GM23338 (cell line): ENCODE measurements around the gene CPA1. TPM values are rescaled to one million over a fixed set of nuclear protein-coding genes. Genes with fewer than 3 reads are reported as not detected.

Experiments used
- ATAC-seq: fragments of 200-7000 bp; cut with Tn5 transposase; 3 replicates; pipeline ENCODE4 v1.9.1; 2020
- DNase-seq: peaks from one replicate; pipeline ENCODE4 v3.0.0-alpha.2; 2015; ENCODE audit warnings: low spot score
- H2AFZ ChIP-seq: fragments of 200-600 bp; sonication (generic); 2 replicates; pipeline ENCODE4 v1.8.0; 2016; ENCODE audit warnings: antibody characterized with exemption, mild to moderate bottlenecking, moderate library complexity
- H3F3A ChIP-seq: fragments of 200-600 bp; sonication (generic); replicated peaks from 2 replicates; pipeline ENCODE4 v1.8.0; 2017; ENCODE audit warnings: antibody characterized with exemption, mixed run types, low read depth
- H3K27ac ChIP-seq: fragments of 200-600 bp; sonication (generic); 2 replicates; pipeline ENCODE4 v1.6.1; 2016; ENCODE audit warnings: low read depth
- H3K27me3 ChIP-seq: fragments of 200-600 bp; sonication (generic); 2 replicates; pipeline ENCODE4 v1.8.0; 2016; ENCODE audit warnings: mild to moderate bottlenecking, mixed run types, moderate library complexity; ENCODE audit not compliant: insufficient read depth
- H3K36me3 ChIP-seq: fragments of 200-600 bp; sonication (generic); 2 replicates; pipeline ENCODE4 v1.8.0; 2016; ENCODE audit warnings: mild to moderate bottlenecking; ENCODE audit not compliant: insufficient read depth
- H3K4me1 ChIP-seq: fragments of 200-600 bp; sonication (generic); 2 replicates; pipeline ENCODE4 v1.8.0; 2016; ENCODE audit warnings: mild to moderate bottlenecking, moderate library complexity; ENCODE audit not compliant: insufficient read depth
- H3K4me2 ChIP-seq: fragments of 200-600 bp; sonication (generic); 2 replicates; pipeline ENCODE4 v1.7.1; 2017; ENCODE audit warnings: mixed run types
- H3K4me3 ChIP-seq: fragments of 200-600 bp; sonication (generic); 2 replicates; pipeline ENCODE4 v1.6.1; 2016; ENCODE audit warnings: mixed run types
- H3K79me2 ChIP-seq: fragments of 200-600 bp; sonication (generic); replicated peaks from 2 replicates; pipeline ENCODE4 v1.8.0; 2017; ENCODE audit warnings: mild to moderate bottlenecking; ENCODE audit not compliant: insufficient read depth
- H3K9me2 ChIP-seq: fragments of 200-600 bp; sonication (generic); 2 replicates; pipeline ENCODE4 v1.8.0; 2017; ENCODE audit not compliant: insufficient read depth
- H4K20me1 ChIP-seq: fragments of 200-600 bp; sonication (generic); replicated peaks from 2 replicates; pipeline ENCODE4 v1.8.0; 2017; ENCODE audit warnings: mild to moderate bottlenecking; ENCODE audit not compliant: insufficient read depth
- H3K27ac Mint-ChIP-seq: 2 replicates; pipeline ENCODE4 v1.8.0; 2020; ENCODE audit warnings: inconsistent platforms, mild to moderate bottlenecking, moderate library complexity, mixed read lengths
- H3K27me3 Mint-ChIP-seq: 3 replicates; pipeline ENCODE4 v1.8.0; 2022; ENCODE audit warnings: low read depth, mild to moderate bottlenecking, moderate library complexity, mixed read lengths, inconsistent platforms; ENCODE audit not compliant: insufficient read depth, poor library complexity
- H3K36me3 Mint-ChIP-seq: 3 replicates; pipeline ENCODE4 v1.8.0; 2021; ENCODE audit warnings: low read depth, mild to moderate bottlenecking, inconsistent platforms, moderate library complexity, mixed read lengths
- H3K4me1 Mint-ChIP-seq: 3 replicates; pipeline ENCODE4 v1.8.0; 2020; ENCODE audit warnings: mild to moderate bottlenecking, inconsistent platforms, mixed read lengths
- H3K4me3 Mint-ChIP-seq: 3 replicates; pipeline ENCODE4 v1.8.0; 2021; ENCODE audit warnings: moderate library complexity, mild to moderate bottlenecking, inconsistent platforms, mixed read lengths
- H3K9me3 Mint-ChIP-seq: 3 replicates; pipeline ENCODE4 v1.8.0; 2020; ENCODE audit warnings: moderate library complexity, mild to moderate bottlenecking, inconsistent platforms, mixed read lengths
- CREB1 ChIP-seq: fragments of 250-450 bp; sonication (Bioruptor Pico); IDR thresholded peaks from 2 replicates; pipeline ENCODE4 v1.5.0; 2020; ENCODE audit warnings: low read depth, mild to moderate bottlenecking, moderate library complexity
- EZH2 ChIP-seq: fragments of 200-600 bp; sonication (generic); IDR thresholded peaks from one replicate; pipeline ENCODE4 v1.8.0; 2017; ENCODE audit warnings: antibody characterized with exemption, mild to moderate bottlenecking, low read depth; ENCODE audit not compliant: unreplicated experiment
- EZH2phosphoT487 ChIP-seq: fragments of 200-600 bp; sonication (generic); IDR thresholded peaks from one replicate; pipeline ENCODE4 v1.8.1; 2018; ENCODE audit warnings: antibody characterized with exemption; ENCODE audit not compliant: unreplicated experiment
- JUNB ChIP-seq: IDR thresholded peaks from one replicate; pipeline ENCODE4 v1.6.1; 2016; ENCODE audit warnings: antibody characterized with exemption; ENCODE audit not compliant: unreplicated experiment
- NANOG ChIP-seq: IDR thresholded peaks from 2 replicates; pipeline ENCODE4 v1.6.1; 2016; ENCODE audit warnings: antibody characterized with exemption, borderline replicate concordance
- POLR2AphosphoS5 ChIP-seq: IDR thresholded peaks from 2 replicates; pipeline ENCODE4 v1.6.1; 2016; ENCODE audit warnings: antibody characterized with exemption, low read depth
- STAT1 ChIP-seq: IDR thresholded peaks from one replicate; pipeline ENCODE4 v1.6.1; 2016; ENCODE audit warnings: antibody characterized with exemption; ENCODE audit not compliant: unreplicated experiment
- ZNF114 ChIP-seq: fragments of 250-450 bp; sonication (Bioruptor Pico); IDR thresholded peaks from 2 replicates; pipeline ENCODE4 v1.5.0; 2020; ENCODE audit warnings: mild to moderate bottlenecking, moderate library complexity
- ZNF331 ChIP-seq: fragments of 250-450 bp; sonication (Bioruptor Pico); IDR thresholded peaks from 2 replicates; pipeline ENCODE4 v1.5.0; 2020; ENCODE audit warnings: low read depth, mild to moderate bottlenecking, moderate library complexity
- polyA plus RNA-seq: library from polyadenylated mRNA; unstranded; fragments of >200 nt; fragmentation: Nextera tagmentation; extraction: Ambion mirVana; gene quantifications from 2 replicates; pipeline ENCODE4 v1.2.1, GENCODE V29; 2016
- total RNA-seq: library from RNA; depleted of rRNA; stranded (reverse); fragments of >200 nt; shearing (Covaris generic); gene quantifications from 2 replicates; pipeline ENCODE4 v1.2.3, GENCODE V29; 2014
- TF ChIP-seq, protein P1 (sequence below): fragments of 250-450 bp; sonication (Bioruptor Pico); IDR thresholded peaks from 2 replicates; pipeline ENCODE4 v1.5.0; 2020; ENCODE audit warnings: mild to moderate bottlenecking, moderate library complexity
- TF ChIP-seq, protein P2 (sequence below): IDR thresholded peaks from 2 replicates; pipeline ENCODE4 v1.6.1; 2016; ENCODE audit warnings: antibody characterized with exemption
- TF ChIP-seq, protein P3 (sequence below), 2 experiments: fragments of 200-600 bp in 1 of 2; sonication (generic) in 1 of 2; conservative IDR thresholded peaks; 2 replicates each; pipeline versions ENCODE4 v1.5.1 to v1.6.1; 2016 to 2017; ENCODE audit warnings: antibody characterized with exemption in 2 of 2, low read depth in 2 of 2, mild to moderate bottlenecking in 2 of 2, moderate library complexity in 1 of 2
- TF ChIP-seq, protein P4 (sequence below): IDR thresholded peaks from one replicate; pipeline ENCODE4 v1.6.1; 2018; ENCODE audit warnings: antibody characterized with exemption; ENCODE audit not compliant: unreplicated experiment

The CPA1 gene
- total and polyA plus RNA-seq, 2 experiments from 2014 or later: not detected

DNA sequence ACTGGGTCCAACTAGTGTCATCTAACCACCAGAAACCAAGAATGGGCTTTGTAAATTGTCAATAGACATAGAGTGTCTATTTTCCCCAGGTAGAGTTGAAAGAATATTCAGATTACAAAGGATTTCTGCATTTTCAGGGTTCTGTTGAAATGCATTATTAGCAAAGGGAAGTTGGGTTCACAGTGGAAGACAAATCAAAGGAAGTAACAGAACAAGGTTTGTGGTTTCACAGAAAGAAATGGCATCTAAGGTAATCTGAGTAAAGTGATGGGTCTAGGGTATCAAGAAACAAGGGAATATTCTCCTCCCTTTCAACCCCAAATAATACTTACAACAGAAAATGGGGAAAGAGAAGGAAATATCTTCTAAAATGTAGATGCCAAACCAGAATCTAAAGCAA lies 34.7 kb downstream of the CPA1 start:
- Mint-ChIP-seq H3K27ac (no peak overlapping the region), H3K4me1 (peaks cover 14% of the 10 kb centered on the region)
- no peaks in the 10 kb centered on the region for H4K20me1 ChIP-seq

More for the DNA sequence above, 34.7 kb downstream of the CPA1 start:
- Mint-ChIP-seq H3K27me3 (no peaks in the 10 kb centered on the region), H3K36me3 (no peaks in the 10 kb centered on the region), H3K9me3 (no peaks in the 10 kb centered on the region), H3K4me3 (no peak overlapping the region)
- H3K4me1 ChIP-seq: no peaks in the 10 kb centered on the region
- H3K4me2 ChIP-seq: no peak overlapping the region
- no peak for TF ChIP-seq ZNF114 (CRISPR knock-in tag)
- TF ChIP-seq, protein P1, sequence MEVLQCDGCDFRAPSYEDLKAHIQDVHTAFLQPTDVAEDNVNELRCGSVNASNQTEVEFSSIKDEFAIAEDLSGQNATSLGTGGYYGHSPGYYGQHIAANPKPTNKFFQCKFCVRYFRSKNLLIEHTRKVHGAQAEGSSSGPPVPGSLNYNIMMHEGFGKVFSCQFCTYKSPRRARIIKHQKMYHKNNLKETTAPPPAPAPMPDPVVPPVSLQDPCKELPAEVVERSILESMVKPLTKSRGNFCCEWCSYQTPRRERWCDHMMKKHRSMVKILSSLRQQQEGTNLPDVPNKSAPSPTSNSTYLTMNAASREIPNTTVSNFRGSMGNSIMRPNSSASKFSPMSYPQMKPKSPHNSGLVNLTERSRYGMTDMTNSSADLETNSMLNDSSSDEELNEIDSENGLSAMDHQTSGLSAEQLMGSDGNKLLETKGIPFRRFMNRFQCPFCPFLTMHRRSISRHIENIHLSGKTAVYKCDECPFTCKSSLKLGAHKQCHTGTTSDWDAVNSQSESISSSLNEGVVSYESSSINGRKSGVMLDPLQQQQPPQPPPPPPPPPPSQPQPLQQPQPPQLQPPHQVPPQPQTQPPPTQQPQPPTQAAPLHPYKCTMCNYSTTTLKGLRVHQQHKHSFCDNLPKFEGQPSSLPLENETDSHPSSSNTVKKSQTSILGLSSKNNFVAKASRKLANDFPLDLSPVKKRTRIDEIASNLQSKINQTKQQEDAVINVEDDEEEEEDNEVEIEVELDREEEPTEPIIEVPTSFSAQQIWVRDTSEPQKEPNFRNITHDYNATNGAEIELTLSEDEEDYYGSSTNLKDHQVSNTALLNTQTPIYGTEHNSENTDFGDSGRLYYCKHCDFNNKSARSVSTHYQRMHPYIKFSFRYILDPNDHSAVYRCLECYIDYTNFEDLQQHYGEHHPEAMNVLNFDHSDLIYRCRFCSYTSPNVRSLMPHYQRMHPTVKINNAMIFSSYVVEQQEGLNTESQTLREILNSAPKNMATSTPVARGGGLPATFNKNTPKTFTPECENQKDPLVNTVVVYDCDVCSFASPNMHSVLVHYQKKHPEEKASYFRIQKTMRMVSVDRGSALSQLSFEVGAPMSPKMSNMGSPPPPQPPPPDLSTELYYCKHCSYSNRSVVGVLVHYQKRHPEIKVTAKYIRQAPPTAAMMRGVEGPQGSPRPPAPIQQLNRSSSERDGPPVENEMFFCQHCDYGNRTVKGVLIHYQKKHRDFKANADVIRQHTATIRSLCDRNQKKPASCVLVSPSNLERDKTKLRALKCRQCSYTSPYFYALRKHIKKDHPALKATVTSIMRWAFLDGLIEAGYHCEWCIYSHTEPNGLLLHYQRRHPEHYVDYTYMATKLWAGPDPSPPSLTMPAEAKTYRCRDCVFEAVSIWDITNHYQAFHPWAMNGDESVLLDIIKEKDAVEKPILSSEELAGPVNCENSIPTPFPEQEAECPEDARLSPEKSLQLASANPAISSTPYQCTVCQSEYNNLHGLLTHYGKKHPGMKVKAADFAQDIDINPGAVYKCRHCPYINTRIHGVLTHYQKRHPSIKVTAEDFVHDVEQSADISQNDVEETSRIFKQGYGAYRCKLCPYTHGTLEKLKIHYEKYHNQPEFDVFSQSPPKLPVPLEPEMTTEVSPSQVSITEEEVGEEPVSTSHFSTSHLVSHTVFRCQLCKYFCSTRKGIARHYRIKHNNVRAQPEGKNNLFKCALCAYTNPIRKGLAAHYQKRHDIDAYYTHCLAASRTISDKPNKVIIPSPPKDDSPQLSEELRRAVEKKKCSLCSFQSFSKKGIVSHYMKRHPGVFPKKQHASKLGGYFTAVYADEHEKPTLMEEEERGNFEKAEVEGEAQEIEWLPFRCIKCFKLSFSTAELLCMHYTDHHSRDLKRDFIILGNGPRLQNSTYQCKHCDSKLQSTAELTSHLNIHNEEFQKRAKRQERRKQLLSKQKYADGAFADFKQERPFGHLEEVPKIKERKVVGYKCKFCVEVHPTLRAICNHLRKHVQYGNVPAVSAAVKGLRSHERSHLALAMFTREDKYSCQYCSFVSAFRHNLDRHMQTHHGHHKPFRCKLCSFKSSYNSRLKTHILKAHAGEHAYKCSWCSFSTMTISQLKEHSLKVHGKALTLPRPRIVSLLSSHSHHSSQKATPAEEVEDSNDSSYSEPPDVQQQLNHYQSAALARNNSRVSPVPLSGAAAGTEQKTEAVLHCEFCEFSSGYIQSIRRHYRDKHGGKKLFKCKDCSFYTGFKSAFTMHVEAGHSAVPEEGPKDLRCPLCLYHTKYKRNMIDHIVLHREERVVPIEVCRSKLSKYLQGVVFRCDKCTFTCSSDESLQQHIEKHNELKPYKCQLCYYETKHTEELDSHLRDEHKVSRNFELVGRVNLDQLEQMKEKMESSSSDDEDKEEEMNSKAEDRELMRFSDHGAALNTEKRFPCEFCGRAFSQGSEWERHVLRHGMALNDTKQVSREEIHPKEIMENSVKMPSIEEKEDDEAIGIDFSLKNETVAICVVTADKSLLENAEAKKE (CRISPR knock-in tag): no peak
- TF ChIP-seq EZH2phosphoT487: no peak
- no peak for TF ChIP-seq ZNF331 (CRISPR knock-in tag)
- TF ChIP-seq, protein P2, sequence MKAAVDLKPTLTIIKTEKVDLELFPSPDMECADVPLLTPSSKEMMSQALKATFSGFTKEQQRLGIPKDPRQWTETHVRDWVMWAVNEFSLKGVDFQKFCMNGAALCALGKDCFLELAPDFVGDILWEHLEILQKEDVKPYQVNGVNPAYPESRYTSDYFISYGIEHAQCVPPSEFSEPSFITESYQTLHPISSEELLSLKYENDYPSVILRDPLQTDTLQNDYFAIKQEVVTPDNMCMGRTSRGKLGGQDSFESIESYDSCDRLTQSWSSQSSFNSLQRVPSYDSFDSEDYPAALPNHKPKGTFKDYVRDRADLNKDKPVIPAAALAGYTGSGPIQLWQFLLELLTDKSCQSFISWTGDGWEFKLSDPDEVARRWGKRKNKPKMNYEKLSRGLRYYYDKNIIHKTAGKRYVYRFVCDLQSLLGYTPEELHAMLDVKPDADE: no peak
- TF ChIP-seq EZH2: no peak
- no peak for TF ChIP-seq NANOG
- no peak for TF ChIP-seq STAT1
- TF ChIP-seq, protein P3, sequence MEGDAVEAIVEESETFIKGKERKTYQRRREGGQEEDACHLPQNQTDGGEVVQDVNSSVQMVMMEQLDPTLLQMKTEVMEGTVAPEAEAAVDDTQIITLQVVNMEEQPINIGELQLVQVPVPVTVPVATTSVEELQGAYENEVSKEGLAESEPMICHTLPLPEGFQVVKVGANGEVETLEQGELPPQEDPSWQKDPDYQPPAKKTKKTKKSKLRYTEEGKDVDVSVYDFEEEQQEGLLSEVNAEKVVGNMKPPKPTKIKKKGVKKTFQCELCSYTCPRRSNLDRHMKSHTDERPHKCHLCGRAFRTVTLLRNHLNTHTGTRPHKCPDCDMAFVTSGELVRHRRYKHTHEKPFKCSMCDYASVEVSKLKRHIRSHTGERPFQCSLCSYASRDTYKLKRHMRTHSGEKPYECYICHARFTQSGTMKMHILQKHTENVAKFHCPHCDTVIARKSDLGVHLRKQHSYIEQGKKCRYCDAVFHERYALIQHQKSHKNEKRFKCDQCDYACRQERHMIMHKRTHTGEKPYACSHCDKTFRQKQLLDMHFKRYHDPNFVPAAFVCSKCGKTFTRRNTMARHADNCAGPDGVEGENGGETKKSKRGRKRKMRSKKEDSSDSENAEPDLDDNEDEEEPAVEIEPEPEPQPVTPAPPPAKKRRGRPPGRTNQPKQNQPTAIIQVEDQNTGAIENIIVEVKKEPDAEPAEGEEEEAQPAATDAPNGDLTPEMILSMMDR (conservative IDR thresholded peaks at IDR 0.05; ENCODE audit: low read depth in 2 of 2): no peak
- TF ChIP-seq POLR2AphosphoS5: no peak
- no peak for TF ChIP-seq JUNB
- TF ChIP-seq, protein P4, sequence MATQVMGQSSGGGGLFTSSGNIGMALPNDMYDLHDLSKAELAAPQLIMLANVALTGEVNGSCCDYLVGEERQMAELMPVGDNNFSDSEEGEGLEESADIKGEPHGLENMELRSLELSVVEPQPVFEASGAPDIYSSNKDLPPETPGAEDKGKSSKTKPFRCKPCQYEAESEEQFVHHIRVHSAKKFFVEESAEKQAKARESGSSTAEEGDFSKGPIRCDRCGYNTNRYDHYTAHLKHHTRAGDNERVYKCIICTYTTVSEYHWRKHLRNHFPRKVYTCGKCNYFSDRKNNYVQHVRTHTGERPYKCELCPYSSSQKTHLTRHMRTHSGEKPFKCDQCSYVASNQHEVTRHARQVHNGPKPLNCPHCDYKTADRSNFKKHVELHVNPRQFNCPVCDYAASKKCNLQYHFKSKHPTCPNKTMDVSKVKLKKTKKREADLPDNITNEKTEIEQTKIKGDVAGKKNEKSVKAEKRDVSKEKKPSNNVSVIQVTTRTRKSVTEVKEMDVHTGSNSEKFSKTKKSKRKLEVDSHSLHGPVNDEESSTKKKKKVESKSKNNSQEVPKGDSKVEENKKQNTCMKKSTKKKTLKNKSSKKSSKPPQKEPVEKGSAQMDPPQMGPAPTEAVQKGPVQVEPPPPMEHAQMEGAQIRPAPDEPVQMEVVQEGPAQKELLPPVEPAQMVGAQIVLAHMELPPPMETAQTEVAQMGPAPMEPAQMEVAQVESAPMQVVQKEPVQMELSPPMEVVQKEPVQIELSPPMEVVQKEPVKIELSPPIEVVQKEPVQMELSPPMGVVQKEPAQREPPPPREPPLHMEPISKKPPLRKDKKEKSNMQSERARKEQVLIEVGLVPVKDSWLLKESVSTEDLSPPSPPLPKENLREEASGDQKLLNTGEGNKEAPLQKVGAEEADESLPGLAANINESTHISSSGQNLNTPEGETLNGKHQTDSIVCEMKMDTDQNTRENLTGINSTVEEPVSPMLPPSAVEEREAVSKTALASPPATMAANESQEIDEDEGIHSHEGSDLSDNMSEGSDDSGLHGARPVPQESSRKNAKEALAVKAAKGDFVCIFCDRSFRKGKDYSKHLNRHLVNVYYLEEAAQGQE: no peak
- no peak for TF ChIP-seq CREB1 (CRISPR knock-in tag)
- no peak overlapping the region for H2AFZ ChIP-seq
- H3K27ac ChIP-seq: no peak overlapping the region
- no peaks in the 10 kb centered on the region for H3K36me3 ChIP-seq
- no peaks in the 10 kb centered on the region for H3F3A ChIP-seq
- no peaks in the 10 kb centered on the region for H3K27me3 ChIP-seq
- ATAC-seq (no peak), DNase-seq (no peak)
- H3K4me3 ChIP-seq: no peak overlapping the region
- H3K79me2 ChIP-seq: no peaks in the 10 kb centered on the region
- no peaks in the 10 kb centered on the region for H3K9me2 ChIP-seq
